NCI-H1694 treated with DMSO at 0.1 percent for 48 hours (cell line): Measurements from ENCODE around the gene TRIM3.
"Not testable (repeated sequence)": the region's sequence is repeated elsewhere in the genome, so short reads cannot be mapped to it uniquely, and the experiment has no call there.

Experiments used
- DNase-seq: peaks from one replicate; lab custom pipeline; 2025; lab: John Stamatoyannopoulos, UW

Gene TRIM3

GRCh38 chr11:6473451-6474412 is at the start of gene TRIM3:
TSS of gene TRIM3 (minus strand) at chr11:6473941. CDS start at chr11:6465695, 8,246 bp downstream.
- peak; percentile 6 for DNase-seq

GRCh38 chr11:6523253-6523652 is 49.5 kb upstream of the TRIM3 start:
- no peak for DNase-seq

DNA sequence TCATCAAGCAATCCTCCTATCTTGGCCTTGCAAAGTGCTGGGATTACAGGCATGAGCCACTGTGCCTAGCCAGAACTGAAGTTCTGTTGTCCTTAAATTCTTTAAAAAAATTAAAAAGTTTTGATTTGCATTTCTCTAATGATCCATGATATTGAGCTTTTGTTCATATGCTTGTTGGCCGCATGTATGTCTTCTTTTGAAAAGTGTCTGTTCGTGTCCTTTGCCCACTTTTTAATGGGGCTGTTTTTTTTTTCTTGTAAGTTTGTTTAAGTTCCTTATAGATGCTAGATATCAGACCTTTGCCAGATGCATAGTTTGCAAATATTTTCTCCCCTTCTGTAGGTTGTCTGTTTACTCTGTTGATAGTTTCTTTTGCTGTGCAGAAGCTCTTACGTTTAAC is 48.2 kb upstream of the TRIM3 start:
- DNase-seq: not testable (repeated sequence)

GRCh38 chr11:6520265-6520664 is 46.5 kb upstream of the TRIM3 start:
- no peak for DNase-seq

DNA sequence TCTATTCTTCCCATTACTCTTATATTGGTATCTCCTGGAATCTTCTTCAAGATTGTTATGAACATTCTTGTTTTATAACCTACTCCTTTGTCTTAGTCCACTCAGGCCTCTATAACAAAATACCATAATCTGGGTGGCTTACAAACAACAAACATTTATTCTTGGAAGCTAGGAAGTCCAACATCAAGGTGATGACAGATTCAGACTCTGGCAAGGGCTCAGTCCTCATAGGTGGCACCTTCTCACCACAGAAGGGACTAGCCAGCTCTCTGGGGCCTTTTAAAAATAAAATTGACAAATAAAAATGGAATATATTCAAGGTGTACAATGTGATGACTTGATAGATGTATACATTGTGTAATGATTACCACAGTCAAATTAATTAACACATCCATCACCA is 43.1 kb upstream of the TRIM3 start:
- DNase-seq: no peak

DNA sequence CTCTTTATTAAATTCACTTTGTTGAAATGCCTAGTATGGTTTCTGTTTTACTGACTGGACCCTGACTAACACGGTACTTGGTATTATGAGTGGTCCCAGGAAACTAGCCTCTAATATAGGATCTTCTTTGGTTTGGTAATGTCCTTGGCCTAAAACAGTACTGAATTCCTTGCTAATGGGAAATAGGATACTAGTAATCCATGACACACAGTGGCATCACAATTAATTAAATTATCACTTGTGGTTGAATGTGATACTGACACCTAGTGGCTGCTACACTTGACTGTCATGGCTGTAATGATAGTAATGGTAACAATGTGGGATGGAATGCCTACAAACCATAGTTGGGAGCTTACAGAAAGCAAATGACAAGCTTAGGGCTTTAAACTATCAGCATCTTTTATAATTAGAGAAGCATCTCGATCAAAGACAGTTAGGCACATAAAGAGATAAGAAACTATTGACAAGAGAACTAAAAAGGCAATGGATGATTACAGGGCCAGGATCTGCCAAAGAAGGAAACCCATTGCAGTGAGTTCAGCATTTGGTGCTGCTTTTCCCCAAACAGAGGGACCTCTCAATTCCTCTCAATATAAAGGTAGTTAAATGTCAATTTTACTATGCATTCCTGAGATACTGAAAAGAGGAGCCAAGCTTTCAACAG is 32.0 kb upstream of the TRIM3 start:
- DNase-seq: peak; percentile 33

GRCh38 chr11:6504166-6504565 is 30.4 kb upstream of the TRIM3 start:
- DNase-seq: no peak

DNA sequence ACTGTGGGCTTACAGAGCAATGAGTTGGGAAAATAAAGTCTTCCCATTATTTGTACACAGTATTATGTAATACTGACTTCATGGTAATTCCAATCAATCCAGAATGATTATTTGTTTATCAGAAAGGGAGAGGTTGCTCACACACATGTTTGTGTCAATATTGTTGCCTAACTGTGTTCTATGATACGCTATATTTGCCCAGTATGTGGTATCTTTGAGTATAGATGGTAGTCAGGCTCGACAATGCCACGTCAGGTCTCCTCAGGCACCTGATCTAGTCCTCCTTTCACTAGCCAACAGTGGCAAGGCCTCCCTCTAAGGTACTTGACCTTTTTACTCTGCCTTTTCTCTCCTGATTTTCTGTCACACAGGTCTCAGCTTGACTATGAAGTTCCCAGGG is 28.6 kb upstream of the TRIM3 start:
- DNase-seq: no peak

GRCh38 chr11:6498544-6498943 is 24.8 kb upstream of the TRIM3 start:
- DNase-seq: no peak

DNA sequence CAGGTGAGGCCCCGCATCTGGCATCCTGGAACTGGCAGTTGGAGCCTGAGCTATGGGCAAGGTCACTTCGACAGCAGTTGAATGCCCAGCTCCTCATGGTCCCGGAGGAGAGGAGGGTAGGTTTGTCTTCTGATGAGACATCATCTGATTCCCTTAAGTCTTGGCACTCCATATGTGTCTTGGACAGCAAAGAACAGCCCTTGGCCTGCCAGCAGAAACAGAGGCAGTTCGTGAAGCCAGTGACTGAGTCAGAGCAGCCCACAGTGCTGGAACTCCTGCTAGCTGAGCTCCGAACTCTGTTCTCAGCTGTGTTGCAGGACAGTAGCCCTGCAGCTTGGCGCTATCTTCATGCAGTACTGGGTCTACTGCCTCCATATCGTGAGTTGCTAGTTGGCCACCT is 24.4 kb upstream of the TRIM3 start:
- DNase-seq: no peak

- DNase-seq: no peak
These were observed 23.5 kb upstream of the TRIM3 start, which contains the start of gene DNHD1 for GRCh38 chr11:6497069-6497839. TSS of gene DNHD1 (plus strand) at chr11:6497280. CDS start at chr11:6498216, 936 bp downstream.

DNA sequence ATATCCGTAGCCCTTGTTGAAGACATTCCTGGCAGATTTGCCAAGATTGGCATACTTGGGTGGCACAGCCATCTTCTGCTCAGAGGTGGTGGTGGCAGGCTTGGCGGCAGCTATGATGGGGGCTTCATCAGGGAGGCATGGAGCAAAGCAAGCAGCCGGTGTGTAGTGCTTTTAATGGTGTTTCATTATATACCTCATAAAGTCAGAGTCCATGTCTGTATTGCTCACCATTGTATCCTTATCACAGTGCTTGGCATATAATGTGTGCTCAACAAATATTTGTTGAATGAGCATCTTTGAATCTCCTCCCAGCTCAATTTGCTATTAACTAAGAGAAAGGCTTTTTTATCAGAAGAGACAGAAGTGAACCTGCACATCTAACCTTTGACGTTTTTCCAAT is 15.6 kb upstream of the TRIM3 start:
- DNase-seq: no peak

GRCh38 chr11:6488821-6489220 is 15.1 kb upstream of the TRIM3 start:
- DNase-seq: no peak

- DNase-seq: no peak
These were observed 14.6 kb upstream of the TRIM3 start for GRCh38 chr11:6488342-6488741.

- no peak for DNase-seq
These were observed 13.2 kb upstream of the TRIM3 start for GRCh38 chr11:6486938-6487337.

- no peak for DNase-seq
These were observed 12.5 kb upstream of the TRIM3 start for GRCh38 chr11:6486256-6486655.

DNA sequence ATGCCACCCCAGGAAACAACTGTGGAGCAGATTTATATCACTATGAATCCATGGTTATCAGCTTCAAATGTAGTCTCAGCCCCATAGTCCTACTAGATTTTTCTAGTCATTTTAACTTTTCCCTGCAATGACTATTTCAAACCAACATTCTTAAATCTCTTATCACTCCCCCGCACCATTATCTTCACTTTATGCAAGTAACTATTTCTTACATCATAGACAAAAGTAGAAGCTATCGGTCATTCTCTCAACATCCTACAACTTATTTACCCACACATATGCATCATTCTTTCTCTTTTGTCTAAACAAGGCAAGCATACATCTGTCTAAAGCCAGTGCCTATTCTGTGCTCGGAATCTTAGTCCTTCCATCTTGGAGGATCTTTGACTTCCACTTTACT is 11.9 kb upstream of the TRIM3 start:
- no peak for DNase-seq

- DNase-seq: no peak
These were observed 9.3 kb upstream of the TRIM3 start for GRCh38 chr11:6483015-6483414.

DNA sequence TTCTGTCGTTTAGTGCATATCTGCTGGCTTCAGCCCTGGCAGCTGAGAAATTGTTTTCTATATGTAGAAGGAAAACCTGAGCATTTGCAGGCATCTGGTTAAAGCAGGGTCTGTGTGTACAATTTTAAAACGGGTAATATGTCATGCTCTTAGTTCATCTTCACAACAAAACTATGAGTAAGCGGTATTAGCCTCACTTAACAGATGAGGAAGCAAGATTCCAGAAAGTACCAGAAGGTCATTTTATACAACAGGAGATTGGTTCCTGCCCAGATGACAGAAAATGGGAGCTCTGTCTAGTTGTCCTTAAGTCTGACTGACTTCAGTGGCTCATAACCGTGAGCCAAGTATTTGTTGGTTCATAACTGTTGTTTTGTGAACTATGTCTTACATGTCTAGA is 8.7 kb upstream of the TRIM3 start:
- DNase-seq: no peak

DNA sequence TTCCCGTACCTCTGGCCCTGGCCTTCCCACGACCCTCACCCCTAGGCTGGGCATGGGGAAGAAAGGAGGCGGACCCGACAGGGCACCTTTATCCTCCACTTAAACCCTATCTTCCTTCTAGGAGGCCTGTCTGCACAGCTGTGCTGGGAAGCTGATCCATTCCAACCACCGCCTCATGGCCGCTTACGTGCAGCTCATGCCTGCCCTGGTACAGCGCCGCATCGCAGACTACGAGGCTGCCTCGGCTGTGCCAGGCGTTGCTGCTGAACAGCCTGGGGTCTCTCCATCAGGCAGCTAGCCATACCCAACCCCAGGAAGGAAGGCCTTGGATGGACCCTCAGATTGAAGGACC is 8.2 kb upstream of the TRIM3 start:
- DNase-seq: no peak

DNA sequence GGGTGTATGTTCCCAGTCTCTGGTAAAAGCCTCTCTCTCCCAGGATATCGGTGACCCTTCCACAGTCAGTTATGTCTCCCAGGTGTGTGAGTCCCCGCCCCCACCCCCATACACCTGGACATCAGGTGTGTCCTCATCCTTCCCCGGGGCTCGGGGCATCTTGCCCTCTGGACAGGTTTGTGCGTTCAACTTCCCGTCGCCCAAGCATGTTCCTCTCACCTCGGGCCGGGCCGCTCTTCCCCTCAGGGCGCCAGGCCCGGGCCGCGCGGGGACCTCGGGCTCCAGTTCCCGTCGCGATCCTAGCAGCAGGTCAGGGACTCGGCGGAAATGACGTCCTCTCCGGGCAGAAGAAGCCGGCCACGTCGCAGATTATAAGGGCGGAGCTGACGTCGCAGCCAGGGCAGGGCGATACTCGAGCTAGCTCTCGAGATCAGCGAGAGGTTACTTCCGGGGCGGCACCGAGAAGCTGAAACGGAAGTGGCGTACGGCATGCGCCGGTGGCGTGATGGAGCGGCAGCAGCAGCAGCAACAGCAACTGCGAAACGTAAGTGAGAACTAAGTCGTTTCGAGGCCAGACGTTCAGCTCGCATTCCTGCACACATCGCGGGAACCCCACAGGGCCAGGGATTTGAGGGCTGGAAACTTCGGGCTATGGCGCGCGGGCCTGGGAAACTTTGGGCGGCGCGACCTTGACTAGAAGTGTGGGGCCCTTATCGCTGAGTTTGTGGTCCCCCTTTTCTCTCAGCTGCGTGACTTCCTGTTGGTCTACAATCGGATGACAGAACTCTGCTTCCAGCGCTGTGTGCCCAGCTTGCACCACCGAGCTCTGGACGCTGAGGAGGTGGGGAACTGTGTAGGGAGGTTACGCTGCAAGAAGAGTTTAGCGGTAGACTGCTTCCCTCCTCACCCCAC is 7.5 kb upstream of the TRIM3 start, which contains the start of the genes ARFIP2 and TIMM10B:
TSS of gene ARFIP2 (minus strand) at position 320 of the 912 bp plus-strand sequence. CDS start 910 bp downstream, outside the sequence.
TSS of gene TIMM10B (plus strand) at position 490 of the 912 bp plus-strand sequence. CDS start at position 506, 16 bp downstream.
- peak; percentile 87 for DNase-seq
